ENCODE results near the gene ETS2.

The ETS2 gene

GRCh38 chr21:38780879-38781278 lies 24.9 kb upstream of the ETS2 start:
- no peak for DNase-seq

GRCh38 chr21:38784458-38785266 lies 21.1 kb upstream of the ETS2 start:
- DNase-seq = no peak

- DNase-seq = no peak
Observed at GRCh38 chr21:38785483-38785882, 20.2 kb upstream of the ETS2 start.

- DNase-seq = no peak
Observed at GRCh38 chr21:38787016-38787415, 18.7 kb upstream of the ETS2 start.

GRCh38 chr21:38787461-38788274 lies 18.1 kb upstream of the ETS2 start:
- DNase-seq = peak; percentile 42

- no peak for DNase-seq
Observed at GRCh38 chr21:38788275-38788905, 17.3 kb upstream of the ETS2 start.

GRCh38 chr21:38789275-38789674 lies 16.5 kb upstream of the ETS2 start:
- no peak for DNase-seq

GRCh38 chr21:38790059-38790458 lies 15.7 kb upstream of the ETS2 start:
- DNase-seq = no peak

- no peak for DNase-seq
Observed at GRCh38 chr21:38790961-38791360, 14.8 kb upstream of the ETS2 start.

GRCh38 chr21:38792676-38793459 lies 12.9 kb upstream of the ETS2 start:
- no peak for DNase-seq

GRCh38 chr21:38793926-38794713 lies 11.6 kb upstream of the ETS2 start:
- DNase-seq = no peak

- DNase-seq = no peak
Observed at GRCh38 chr21:38794978-38795377, 10.8 kb upstream of the ETS2 start.

GRCh38 chr21:38795475-38795874 lies 10.3 kb upstream of the ETS2 start:
- DNase-seq = no peak

GRCh38 chr21:38796424-38796823 lies 9.3 kb upstream of the ETS2 start:
- no peak for DNase-seq

GRCh38 chr21:38797470-38797869 lies 8.3 kb upstream of the ETS2 start:
- DNase-seq = no peak

- DNase-seq = no peak
Observed at GRCh38 chr21:38798081-38798480, 7.6 kb upstream of the ETS2 start.

- peak; percentile 52 for DNase-seq
Observed at GRCh38 chr21:38798481-38798882, 7.2 kb upstream of the ETS2 start.

- DNase-seq = no peak
Observed at GRCh38 chr21:38800046-38800758, 5.5 kb upstream of the ETS2 start.

GRCh38 chr21:38800924-38801744 lies 4.6 kb upstream of the ETS2 start:
- no peak for DNase-seq

Measured in stimulated activated CD8-positive, alpha-beta memory T cell treated with anti-CD3 and anti-CD28 coated beads, Interleukin-4, amount 100 ng/mL, for 48 hours (primary cell).